Fibroblast of pulmonary artery (primary cell): Measurements from ENCODE around the gene IRF4.

Experiments used
- DNase-seq: peaks from one replicate; pipeline ENCODE4 v3.0.0-alpha.2; 2010; ENCODE audit warnings: low read depth
- H3K4me3 ChIP-seq: replicated peaks from 2 replicates; pipeline ENCODE4 v1.5.1; 2011; ENCODE audit warnings: low read depth, mild to moderate bottlenecking, control low read depth, low read length, moderate library complexity
- CTCF ChIP-seq: IDR thresholded peaks from 2 replicates; pipeline ENCODE4 v1.5.1; 2011; ENCODE audit warnings: mild to moderate bottlenecking, control low read depth, low read length, inconsistent platforms; ENCODE audit errors: missing control alignments

The IRF4 gene

GRCh38 chr6:454148-454991 is 62.8 kb downstream of the IRF4 start:
- H3K4me3 ChIP-seq = no peak overlapping the region
- no peak for DNase-seq
- TF ChIP-seq CTCF = no peak

GRCh38 chr6:455006-455585 is 63.5 kb downstream of the IRF4 start:
- no peak for TF ChIP-seq CTCF
- DNase-seq = no peak
- H3K4me3 ChIP-seq = no peak overlapping the region

DNA sequence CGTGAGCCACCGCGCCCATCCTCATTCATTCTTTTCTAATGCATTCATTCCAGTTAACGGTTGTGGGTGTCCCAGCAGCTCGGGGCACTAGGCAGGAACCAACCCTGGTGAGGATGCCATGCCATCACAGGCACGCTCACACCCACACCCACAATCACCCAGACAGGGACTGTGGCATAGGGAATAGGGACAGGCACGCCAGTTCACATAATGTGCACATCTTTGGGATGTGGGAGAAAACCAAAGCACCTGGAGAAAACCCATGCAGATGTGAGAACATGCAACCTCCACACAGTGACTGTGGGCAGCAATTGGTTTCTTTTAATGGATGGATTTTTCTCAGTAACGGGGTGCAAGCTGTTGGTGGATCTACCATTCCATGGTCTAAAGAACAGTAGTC is 64.3 kb downstream of the IRF4 start:
- no peak overlapping the region for H3K4me3 ChIP-seq
- TF ChIP-seq CTCF = no peak
- DNase-seq = no peak

DNA sequence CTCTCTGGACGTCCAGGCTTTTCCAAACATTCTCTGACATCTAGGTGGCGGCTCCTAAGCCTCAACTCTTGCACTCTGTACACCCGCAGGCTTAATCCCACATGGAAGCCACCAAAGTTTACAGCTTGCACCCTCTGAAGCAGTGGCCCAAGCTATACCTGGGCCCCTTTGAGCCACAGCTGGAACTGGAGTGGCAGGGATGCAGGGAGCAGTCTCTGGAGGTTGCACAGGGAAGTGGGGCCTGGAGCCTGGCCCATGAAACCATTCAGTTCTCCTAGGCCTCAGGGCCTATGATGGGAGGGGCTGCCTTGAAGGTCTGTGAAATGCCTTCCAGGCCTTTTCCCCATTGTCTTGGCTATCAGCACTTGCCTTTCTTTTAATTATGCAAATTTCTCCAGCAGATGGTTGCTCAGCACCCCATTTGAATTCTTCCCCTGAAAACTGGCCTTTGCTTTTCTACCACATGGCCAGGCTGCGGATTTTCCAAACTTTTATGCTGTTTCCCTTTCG is 64.9 kb downstream of the IRF4 start:
- no peak for TF ChIP-seq CTCF
- no peak overlapping the region for H3K4me3 ChIP-seq
- DNase-seq = no peak

- no peak overlapping the region for H3K4me3 ChIP-seq
- no peak for TF ChIP-seq CTCF
- no peak for DNase-seq
These were observed 65.3 kb downstream of the IRF4 start for GRCh38 chr6:456887-457286.
